Calu3 (cell line): Measurements from ENCODE around the gene MAN2A1. TPM values are rescaled to one million over a fixed set of nuclear protein-coding genes. Genes with fewer than 3 reads are reported as not detected.
"Not testable (repeated sequence)": the region's sequence is repeated elsewhere in the genome, so short reads cannot be mapped to it uniquely, and the experiment has no call there.

Source experiments
- BruUV-seq: library from RNA; stranded (reverse); fragments of 400-500 nt; replicated peaks from 2 replicates; lab custom pipeline; 2021; lab: Mats Ljungman, UMichigan
- CTCF ChIA-PET: fragments of 300-600 bp; sonication (Branson Sonifier 250); formaldehyde crosslinking; loops from one replicate; lab custom pipeline; 2022; ENCODE audit warnings: antibody characterized with exemption; lab: Charles Lee
- DNase-seq: peaks from one replicate; pipeline ENCODE4 v3.0.0; 2022
- H3K27ac Mint-ChIP-seq: one replicate; pipeline ENCODE4 v1.8.0; 2022; ENCODE audit warnings: mixed read lengths; ENCODE audit not compliant: unreplicated experiment
- H3K27me3 Mint-ChIP-seq: one replicate; pipeline ENCODE4 v1.8.0; 2022; ENCODE audit warnings: mixed read lengths; ENCODE audit not compliant: unreplicated experiment
- H3K36me3 Mint-ChIP-seq: one replicate; pipeline ENCODE4 v1.8.0; 2022; ENCODE audit warnings: mild to moderate bottlenecking, moderate library complexity, mixed read lengths; ENCODE audit not compliant: insufficient read depth, unreplicated experiment
- H3K4me1 Mint-ChIP-seq: one replicate; pipeline ENCODE4 v1.8.0; 2022; ENCODE audit warnings: mild to moderate bottlenecking, low read depth, mixed read lengths; ENCODE audit not compliant: unreplicated experiment
- H3K4me3 Mint-ChIP-seq: one replicate; pipeline ENCODE4 v1.8.0; 2022; ENCODE audit warnings: mild to moderate bottlenecking, low read depth, moderate library complexity, mixed read lengths; ENCODE audit not compliant: unreplicated experiment
- H3K9me3 Mint-ChIP-seq: one replicate; pipeline ENCODE4 v1.8.0; 2022; ENCODE audit warnings: low read depth, mixed read lengths; ENCODE audit not compliant: unreplicated experiment
- intact Hi-C: fragments of 100-400 bp; cut with micrococcal nuclease; formaldehyde crosslinking; loops from one replicate; pipeline ENCODE4 v1.10.0; 2022; ENCODE audit not compliant: unreplicated experiment
- total RNA-seq: library from RNA; stranded (reverse); gene quantifications from 2 replicates; pipeline ENCODE4 v1.2.3, GENCODE V29; 2022
- TF ChIP-seq, protein P1 (sequence below): fragments of 200-600 bp; IDR thresholded peaks from one replicate; pipeline ENCODE4 v1.8.0; 2022; ENCODE audit warnings: antibody characterized with exemption; ENCODE audit not compliant: unreplicated experiment

The MAN2A1 gene
- total RNA-seq, 1 experiment from 2014 or later: 76.3 TPM

DNA sequence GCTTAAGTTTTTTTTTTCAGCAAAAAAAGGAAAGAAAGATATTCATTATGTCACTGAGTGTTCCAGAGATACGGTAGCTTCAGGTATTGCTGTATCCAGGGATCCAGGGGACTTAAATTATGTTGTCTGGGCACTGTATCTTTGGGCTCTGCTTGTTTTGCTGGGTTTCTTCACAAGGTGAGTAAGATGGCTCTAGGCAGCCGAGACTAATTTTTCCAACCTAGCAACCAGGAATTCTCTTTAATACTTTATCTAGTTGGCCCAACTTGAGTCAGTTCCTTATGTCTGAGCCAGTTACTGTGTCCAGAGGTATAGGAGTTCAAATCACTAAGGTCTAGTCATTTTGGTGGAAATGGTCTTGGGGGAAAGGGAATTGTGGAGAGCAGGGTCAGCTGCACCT is 66.0 kb downstream of the MAN2A1 start:
- Mint-ChIP-seq H3K9me3 (peaks cover 2% of the 10 kb centered on the region), H3K4me3 (no peak overlapping the region), H3K27me3 (no peaks in the 10 kb centered on the region), H3K27ac (no peak overlapping the region), H3K4me1 (peaks cover 28% of the 10 kb centered on the region), H3K36me3 (no peaks in the 10 kb centered on the region)
- BruUV-seq: no TSS peak
- intact Hi-C loops: loop anchor here (5.0 kb wide), 1 partner anchor 58 kb away; no protein-coding TSS in a partner anchor
- TF ChIP-seq, protein P1, sequence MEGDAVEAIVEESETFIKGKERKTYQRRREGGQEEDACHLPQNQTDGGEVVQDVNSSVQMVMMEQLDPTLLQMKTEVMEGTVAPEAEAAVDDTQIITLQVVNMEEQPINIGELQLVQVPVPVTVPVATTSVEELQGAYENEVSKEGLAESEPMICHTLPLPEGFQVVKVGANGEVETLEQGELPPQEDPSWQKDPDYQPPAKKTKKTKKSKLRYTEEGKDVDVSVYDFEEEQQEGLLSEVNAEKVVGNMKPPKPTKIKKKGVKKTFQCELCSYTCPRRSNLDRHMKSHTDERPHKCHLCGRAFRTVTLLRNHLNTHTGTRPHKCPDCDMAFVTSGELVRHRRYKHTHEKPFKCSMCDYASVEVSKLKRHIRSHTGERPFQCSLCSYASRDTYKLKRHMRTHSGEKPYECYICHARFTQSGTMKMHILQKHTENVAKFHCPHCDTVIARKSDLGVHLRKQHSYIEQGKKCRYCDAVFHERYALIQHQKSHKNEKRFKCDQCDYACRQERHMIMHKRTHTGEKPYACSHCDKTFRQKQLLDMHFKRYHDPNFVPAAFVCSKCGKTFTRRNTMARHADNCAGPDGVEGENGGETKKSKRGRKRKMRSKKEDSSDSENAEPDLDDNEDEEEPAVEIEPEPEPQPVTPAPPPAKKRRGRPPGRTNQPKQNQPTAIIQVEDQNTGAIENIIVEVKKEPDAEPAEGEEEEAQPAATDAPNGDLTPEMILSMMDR: no peak
- CTCF ChIA-PET: interaction anchor here (0.8 kb wide), 1 partner anchor 182 kb away, joined by 3 read pairs; no protein-coding TSS in a partner anchor
- DNase-seq: no peak

DNA sequence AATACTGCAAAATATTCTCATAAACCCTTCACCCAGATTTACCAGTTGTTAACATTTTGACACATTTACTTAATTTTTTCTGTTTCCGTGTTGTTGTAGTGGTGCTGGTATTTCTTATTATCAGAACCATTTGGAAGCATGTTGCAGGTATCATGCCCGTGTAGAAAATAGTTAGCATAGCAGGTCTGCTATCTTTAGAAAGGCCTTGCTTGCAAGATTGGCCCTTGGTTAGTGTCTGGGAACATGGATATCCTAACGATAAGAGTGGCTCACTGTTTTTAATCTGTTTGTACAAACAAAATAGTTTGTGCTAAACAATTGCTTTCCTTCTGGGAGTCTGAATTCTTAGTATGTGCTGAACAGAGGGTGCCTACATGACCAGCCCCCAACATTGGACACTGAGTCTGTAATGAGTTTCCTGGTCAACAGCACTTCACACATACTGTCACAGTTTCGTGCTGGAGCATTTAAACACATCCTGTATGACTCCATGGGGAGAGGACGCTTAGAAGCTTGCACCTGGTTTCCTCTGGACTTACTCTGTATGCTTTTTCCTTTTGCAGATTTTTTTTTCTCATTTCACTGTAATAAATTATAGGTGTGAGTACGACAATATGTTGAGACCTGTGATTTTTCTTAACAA is 66.9 kb downstream of the MAN2A1 start:
- Mint-ChIP-seq H3K36me3 (no peaks in the 10 kb centered on the region), H3K4me3 (no peak overlapping the region), H3K4me1 (peaks cover 28% of the 10 kb centered on the region), H3K27ac (no peak overlapping the region), H3K9me3 (peaks cover 2% of the 10 kb centered on the region), H3K27me3 (no peaks in the 10 kb centered on the region)
- TF ChIP-seq, protein P1: no peak
- intact Hi-C loops: loop anchor here (5.0 kb wide), 1 partner anchor 59 kb away; no protein-coding TSS in a partner anchor
- no TSS peak for BruUV-seq
- DNase-seq: no peak
- CTCF ChIA-PET: no interaction called here

- Mint-ChIP-seq H3K36me3 (no peaks in the 10 kb centered on the region), H3K27ac (no peak overlapping the region), H3K9me3 (peaks cover 2% of the 10 kb centered on the region), H3K4me1 (peaks cover 28% of the 10 kb centered on the region), H3K27me3 (no peaks in the 10 kb centered on the region), H3K4me3 (no peak overlapping the region)
- TF ChIP-seq, protein P1: no peak
- intact Hi-C loops: loop anchor here (5.0 kb wide), 1 partner anchor 60 kb away; no protein-coding TSS in a partner anchor
- no peak for DNase-seq
- BruUV-seq: no TSS peak
- CTCF ChIA-PET: no interaction called here
Observed at GRCh38 chr5:109757490-109757889, 67.8 kb downstream of the MAN2A1 start.

DNA sequence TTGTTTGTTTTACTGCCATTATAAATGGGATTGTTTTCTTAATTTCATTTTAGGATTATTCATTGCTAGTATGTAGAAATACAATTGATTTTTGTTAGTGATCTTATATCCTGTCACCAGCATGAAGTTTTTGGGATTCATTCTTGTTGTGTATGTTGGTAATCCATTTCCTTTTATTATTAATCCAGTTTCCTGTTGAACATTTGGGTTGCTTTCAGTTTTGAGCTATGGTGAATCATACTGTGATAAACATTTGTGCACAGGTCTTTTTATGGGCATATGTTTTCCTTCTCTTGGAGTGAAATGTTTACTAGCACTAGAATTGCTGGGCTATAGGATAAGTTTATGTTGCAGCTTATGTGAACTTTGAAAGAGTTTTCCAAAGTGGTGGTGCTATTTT is 69.6 kb downstream of the MAN2A1 start:
- intact Hi-C loops: loop anchor here (5.0 kb wide), 1 partner anchor 62 kb away; no protein-coding TSS in a partner anchor
- H3K27ac Mint-ChIP-seq: peak overlapping the region; percentile 52

GRCh38 chr5:109760130-109760529 is 70.4 kb downstream of the MAN2A1 start:
- CTCF ChIA-PET, H3K27ac Mint-ChIP-seq, BruUV-seq, intact Hi-C loops, H3K9me3 Mint-ChIP-seq, H3K27me3 Mint-ChIP-seq, H3K36me3 Mint-ChIP-seq, DNase-seq, H3K4me3 Mint-ChIP-seq: not testable (repeated sequence)
- H3K4me1 Mint-ChIP-seq: peaks cover 18% of the 10 kb centered on the region

More for the DNA sequence above, 69.6 kb downstream of the MAN2A1 start:
- CTCF ChIA-PET: interaction anchor here (0.6 to 1.0 kb wide), 3 partner anchors 14 to 44 kb away, joined by 3 to 4 read pairs (median 3); no protein-coding TSS in a partner anchor
- H3K4me3 Mint-ChIP-seq: peak overlapping the region; percentile 19
- no TSS peak for BruUV-seq
- H3K4me1 Mint-ChIP-seq: peaks cover 18% of the 10 kb centered on the region
- DNase-seq: no peak
- TF ChIP-seq, protein P1: no peak
- H3K27me3 Mint-ChIP-seq: no peaks in the 10 kb centered on the region
- H3K36me3 Mint-ChIP-seq: no peaks in the 10 kb centered on the region
- peaks cover 2% of the 10 kb centered on the region for H3K9me3 Mint-ChIP-seq
